ENCODE results near the gene GPR158. TPM values are rescaled to one million over a fixed set of nuclear protein-coding genes. Genes with fewer than 3 reads are reported as not detected.

Gene GPR158
- total RNA-seq, 1 donor from 2014 or later = 0.52 TPM

GRCh38 chr10:25573316-25573715 is 398.5 kb downstream of the GPR158 start:
- H3K27me3 ChIP-seq (ENCODE audit: control insufficient read depth in 3 of 3, insufficient read depth in 3 of 3, low read length in 3 of 3) = no peaks in the 10 kb centered on the region
- H3K9me3 ChIP-seq (ENCODE audit: control insufficient read depth in 3 of 3, low read length in 3 of 3) = no peaks in the 10 kb centered on the region
- no peak overlapping the region for H3K9ac ChIP-seq (ENCODE audit: low read depth in 1 of 3, low read length in 3 of 3)
- H3K4me1 ChIP-seq (ENCODE audit: control insufficient read depth in 3 of 3, insufficient read depth in 3 of 3, low read length in 3 of 3) = peaks cover 0 to 2% (median 0%) of the 10 kb centered on the region in 3 donors
- H3K4me3 ChIP-seq (ENCODE audit: low read length in 3 of 3) = no peak overlapping the region
- no peak overlapping the region for H3K27ac ChIP-seq (ENCODE audit: low read depth, low read length)
- H3K36me3 ChIP-seq (ENCODE audit: control insufficient read depth in 3 of 3, insufficient read depth in 3 of 3, low read length in 3 of 3) = no peaks in the 10 kb centered on the region

- Histone ChIP-seq H3K9me3 (ENCODE audit: control insufficient read depth in 3 of 3, low read length in 3 of 3) (no peaks in the 10 kb centered on the region), H3K4me1 (ENCODE audit: control insufficient read depth in 3 of 3, insufficient read depth in 3 of 3, low read length in 3 of 3) (peaks cover 0 to 2% (median 0%) of the 10 kb centered on the region in 3 donors), H3K27me3 (ENCODE audit: control insufficient read depth in 3 of 3, insufficient read depth in 3 of 3, low read length in 3 of 3) (no peaks in the 10 kb centered on the region), H3K36me3 (ENCODE audit: control insufficient read depth in 3 of 3, insufficient read depth in 3 of 3, low read length in 3 of 3) (no peaks in the 10 kb centered on the region), H3K27ac (ENCODE audit: low read depth, low read length) (no peak overlapping the region), H3K4me3 (ENCODE audit: low read length in 3 of 3) (no peak overlapping the region), H3K9ac (ENCODE audit: low read depth in 1 of 3, low read length in 3 of 3) (no peak overlapping the region)
Measured at GRCh38 chr10:25575343-25575742, 400.5 kb downstream of the GPR158 start.

GRCh38 chr10:25578061-25578460 is 403.3 kb downstream of the GPR158 start:
- H3K4me1 ChIP-seq (ENCODE audit: control insufficient read depth in 3 of 3, insufficient read depth in 3 of 3, low read length in 3 of 3) = peaks cover 0 to 2% (median 0%) of the 10 kb centered on the region in 3 donors
- no peaks in the 10 kb centered on the region for H3K27me3 ChIP-seq (ENCODE audit: control insufficient read depth in 3 of 3, insufficient read depth in 3 of 3, low read length in 3 of 3)
- H3K27ac ChIP-seq (ENCODE audit: low read depth, low read length) = no peak overlapping the region
- no peaks in the 10 kb centered on the region for H3K36me3 ChIP-seq (ENCODE audit: control insufficient read depth in 3 of 3, insufficient read depth in 3 of 3, low read length in 3 of 3)
- no peak overlapping the region for H3K4me3 ChIP-seq (ENCODE audit: low read length in 3 of 3)
- H3K9ac ChIP-seq (ENCODE audit: low read depth in 1 of 3, low read length in 3 of 3) = no peak overlapping the region
- no peaks in the 10 kb centered on the region for H3K9me3 ChIP-seq (ENCODE audit: control insufficient read depth in 3 of 3, low read length in 3 of 3)

- Histone ChIP-seq H3K27me3 (ENCODE audit: control insufficient read depth in 3 of 3, insufficient read depth in 3 of 3, low read length in 3 of 3) (no peaks in the 10 kb centered on the region), H3K36me3 (ENCODE audit: control insufficient read depth in 3 of 3, insufficient read depth in 3 of 3, low read length in 3 of 3) (no peaks in the 10 kb centered on the region), H3K4me3 (ENCODE audit: low read length in 3 of 3) (no peak overlapping the region), H3K4me1 (ENCODE audit: control insufficient read depth in 3 of 3, insufficient read depth in 3 of 3, low read length in 3 of 3) (no peaks in the 10 kb centered on the region), H3K27ac (ENCODE audit: low read depth, low read length) (no peak overlapping the region), H3K9me3 (ENCODE audit: control insufficient read depth in 3 of 3, low read length in 3 of 3) (no peaks in the 10 kb centered on the region), H3K9ac (ENCODE audit: low read depth in 1 of 3, low read length in 3 of 3) (no peak overlapping the region)
Measured at GRCh38 chr10:25582961-25583360, 408.2 kb downstream of the GPR158 start.

- H3K27me3 ChIP-seq (ENCODE audit: control insufficient read depth in 3 of 3, insufficient read depth in 3 of 3, low read length in 3 of 3) = no peaks in the 10 kb centered on the region
- no peaks in the 10 kb centered on the region for H3K4me1 ChIP-seq (ENCODE audit: control insufficient read depth in 3 of 3, insufficient read depth in 3 of 3, low read length in 3 of 3)
- H3K9ac ChIP-seq (ENCODE audit: low read depth in 1 of 3, low read length in 3 of 3) = no peak overlapping the region
- H3K36me3 ChIP-seq (ENCODE audit: control insufficient read depth in 3 of 3, insufficient read depth in 3 of 3, low read length in 3 of 3) = no peaks in the 10 kb centered on the region
- no peak overlapping the region for H3K4me3 ChIP-seq (ENCODE audit: low read length in 3 of 3)
- no peak overlapping the region for H3K27ac ChIP-seq (ENCODE audit: low read depth, low read length)
- H3K9me3 ChIP-seq (ENCODE audit: control insufficient read depth in 3 of 3, low read length in 3 of 3) = no peaks in the 10 kb centered on the region
Measured at GRCh38 chr10:25600651-25601050, 425.9 kb downstream of the GPR158 start.

- Histone ChIP-seq H3K27me3 (ENCODE audit: control insufficient read depth in 3 of 3, insufficient read depth in 3 of 3, low read length in 3 of 3) (no peaks in the 10 kb centered on the region), H3K9ac (ENCODE audit: low read depth in 1 of 3, low read length in 3 of 3) (no peak overlapping the region), H3K27ac (ENCODE audit: low read depth, low read length) (no peak overlapping the region), H3K4me3 (ENCODE audit: low read length in 3 of 3) (no peak overlapping the region), H3K4me1 (ENCODE audit: control insufficient read depth in 3 of 3, insufficient read depth in 3 of 3, low read length in 3 of 3) (no peaks in the 10 kb centered on the region), H3K36me3 (ENCODE audit: control insufficient read depth in 3 of 3, insufficient read depth in 3 of 3, low read length in 3 of 3) (no peaks in the 10 kb centered on the region), H3K9me3 (ENCODE audit: control insufficient read depth in 3 of 3, low read length in 3 of 3) (no peaks in the 10 kb centered on the region)
Measured at GRCh38 chr10:25604591-25604990, 429.8 kb downstream of the GPR158 start.

GRCh38 chr10:25614652-25615051 is 439.9 kb downstream of the GPR158 start:
- Histone ChIP-seq H3K9me3 (ENCODE audit: control insufficient read depth in 3 of 3, low read length in 3 of 3) (peaks cover 0 to 5% (median 0%) of the 10 kb centered on the region in 3 donors), H3K36me3 (ENCODE audit: control insufficient read depth in 3 of 3, insufficient read depth in 3 of 3, low read length in 3 of 3) (no peaks in the 10 kb centered on the region), H3K9ac (ENCODE audit: low read depth in 1 of 3, low read length in 3 of 3) (no peak overlapping the region), H3K4me3 (ENCODE audit: low read length in 3 of 3) (no peak overlapping the region), H3K4me1 (ENCODE audit: control insufficient read depth in 3 of 3, insufficient read depth in 3 of 3, low read length in 3 of 3) (peaks cover 0 to 8% (median 4%) of the 10 kb centered on the region in 3 donors), H3K27me3 (ENCODE audit: control insufficient read depth in 3 of 3, insufficient read depth in 3 of 3, low read length in 3 of 3) (no peaks in the 10 kb centered on the region), H3K27ac (ENCODE audit: low read depth, low read length) (no peak overlapping the region)

- H3K9me3 ChIP-seq (ENCODE audit: control insufficient read depth in 3 of 3, low read length in 3 of 3) = peaks cover 0 to 2% (median 0%) of the 10 kb centered on the region in 3 donors
- H3K4me3 ChIP-seq (ENCODE audit: low read length in 3 of 3) = no peak overlapping the region
- no peaks in the 10 kb centered on the region for H3K36me3 ChIP-seq (ENCODE audit: control insufficient read depth in 3 of 3, insufficient read depth in 3 of 3, low read length in 3 of 3)
- no peak overlapping the region for H3K27ac ChIP-seq (ENCODE audit: low read depth, low read length)
- peaks cover 0 to 8% (median 4%) of the 10 kb centered on the region in 3 donors for H3K4me1 ChIP-seq (ENCODE audit: control insufficient read depth in 3 of 3, insufficient read depth in 3 of 3, low read length in 3 of 3)
- no peaks in the 10 kb centered on the region for H3K27me3 ChIP-seq (ENCODE audit: control insufficient read depth in 3 of 3, insufficient read depth in 3 of 3, low read length in 3 of 3)
- no peak overlapping the region for H3K9ac ChIP-seq (ENCODE audit: low read depth in 1 of 3, low read length in 3 of 3)
Measured at GRCh38 chr10:25615926-25616325, 441.1 kb downstream of the GPR158 start.

- Histone ChIP-seq H3K36me3 (ENCODE audit: control insufficient read depth in 3 of 3, insufficient read depth in 3 of 3, low read length in 3 of 3) (no peaks in the 10 kb centered on the region), H3K27ac (ENCODE audit: low read depth, low read length) (peak overlapping the region; percentile 44), H3K27me3 (ENCODE audit: control insufficient read depth in 3 of 3, insufficient read depth in 3 of 3, low read length in 3 of 3) (no peaks in the 10 kb centered on the region), H3K9ac (ENCODE audit: low read depth in 1 of 3, low read length in 3 of 3) (no peak overlapping the region), H3K4me3 (ENCODE audit: low read length in 3 of 3) (no peak overlapping the region), H3K9me3 (ENCODE audit: control insufficient read depth in 3 of 3, low read length in 3 of 3) (peaks cover 0 to 2% (median 0%) of the 10 kb centered on the region in 3 donors), H3K4me1 (ENCODE audit: control insufficient read depth in 3 of 3, insufficient read depth in 3 of 3, low read length in 3 of 3) (peaks cover 0 to 8% (median 4%) of the 10 kb centered on the region in 3 donors)
Measured at GRCh38 chr10:25616903-25617592, 442.2 kb downstream of the GPR158 start.

- no peak overlapping the region for H3K4me3 ChIP-seq (ENCODE audit: low read length in 3 of 3)
- H3K27me3 ChIP-seq (ENCODE audit: control insufficient read depth in 3 of 3, insufficient read depth in 3 of 3, low read length in 3 of 3) = no peaks in the 10 kb centered on the region
- H3K36me3 ChIP-seq (ENCODE audit: control insufficient read depth in 3 of 3, insufficient read depth in 3 of 3, low read length in 3 of 3) = no peaks in the 10 kb centered on the region
- H3K27ac ChIP-seq (ENCODE audit: low read depth, low read length) = no peak overlapping the region
- no peak overlapping the region for H3K9ac ChIP-seq (ENCODE audit: low read depth in 1 of 3, low read length in 3 of 3)
- H3K9me3 ChIP-seq (ENCODE audit: control insufficient read depth in 3 of 3, low read length in 3 of 3) = no peaks in the 10 kb centered on the region
- H3K4me1 ChIP-seq (ENCODE audit: control insufficient read depth in 3 of 3, insufficient read depth in 3 of 3, low read length in 3 of 3) = no peaks in the 10 kb centered on the region
Measured at GRCh38 chr10:25627606-25628005, 452.8 kb downstream of the GPR158 start.

Data from skeletal muscle tissue (tissue), 4 donors.